Measurements from ENCODE around the gene USP13.

Gene USP13

GRCh38 chr3:179829401-179829800, 176.6 kb downstream of the USP13 start:
- H3K27ac ChIP-seq (ENCODE audit: low read depth, low read length) = no peak overlapping the region

DNA sequence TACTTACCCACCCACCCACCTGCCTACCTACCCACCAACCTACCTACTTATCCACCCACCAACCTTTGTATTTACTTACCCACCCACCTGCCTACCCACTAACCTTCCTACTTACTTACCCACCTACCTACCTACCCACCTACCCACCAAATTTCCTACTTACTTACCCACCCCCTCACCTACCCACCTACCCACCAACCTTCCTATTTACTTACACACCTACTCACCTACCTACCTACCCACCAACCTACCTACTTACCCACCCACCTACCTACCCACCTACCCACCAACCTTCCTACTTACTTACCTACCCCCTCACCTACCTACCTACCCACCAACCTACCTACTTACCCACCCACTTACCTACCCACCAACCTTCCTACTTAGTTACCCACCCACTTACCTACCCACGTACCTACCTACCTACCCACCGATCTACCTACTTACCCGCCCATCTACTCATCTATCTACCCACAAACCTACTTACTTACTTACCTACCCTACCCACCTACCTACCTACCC, 179.6 kb downstream of the USP13 start:
- H3K27ac ChIP-seq (ENCODE audit: low read depth, low read length) = no peak overlapping the region
- 93% methylated on average over 3 of the region's 3 CpGs for WGBS

More at GRCh38 chr3:179829401-179829800, 176.6 kb downstream of the USP13 start:
- H3K4me3 ChIP-seq (ENCODE audit: low read length) = no peak overlapping the region
- H3K27me3 ChIP-seq (ENCODE audit: insufficient read depth, low read length) = no peaks in the 10 kb centered on the region
- no peaks in the 10 kb centered on the region for H3K9me3 ChIP-seq (ENCODE audit: insufficient read depth, low read depth, low read length)
- no peaks in the 10 kb centered on the region for H3K36me3 ChIP-seq (ENCODE audit: insufficient read depth, low read length)
- no peak overlapping the region for H3K9ac ChIP-seq (ENCODE audit: low read depth, low read length)
- WGBS = 53% methylated on average over 2 of the region's 5 CpGs
- H3K4me1 ChIP-seq (ENCODE audit: insufficient read depth, low read length) = peaks cover 20% of the 10 kb centered on the region

DNA sequence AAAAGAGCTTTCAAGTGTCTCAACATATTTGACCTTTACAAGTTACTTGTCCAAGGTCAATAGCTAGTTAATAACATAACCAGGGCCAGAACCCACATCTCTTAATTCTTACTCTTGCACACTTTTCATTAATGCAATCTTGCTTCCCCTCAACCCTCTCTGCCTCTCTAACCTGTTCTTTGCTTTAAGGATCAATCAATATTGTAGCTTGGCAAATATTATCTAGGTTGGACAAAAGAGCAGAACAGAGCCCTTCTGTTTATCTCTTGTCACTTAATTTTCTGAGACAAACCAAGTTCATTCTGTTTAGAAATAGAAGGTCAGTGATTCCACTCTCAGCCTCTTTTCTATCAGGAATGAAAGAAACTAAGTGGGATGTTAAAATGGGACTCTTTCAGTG, 180.5 kb downstream of the USP13 start:
- Histone ChIP-seq H3K4me1 (ENCODE audit: insufficient read depth, low read length) (no peaks in the 10 kb centered on the region), H3K27me3 (ENCODE audit: insufficient read depth, low read length) (no peaks in the 10 kb centered on the region), H3K4me3 (ENCODE audit: low read length) (no peak overlapping the region), H3K36me3 (ENCODE audit: insufficient read depth, low read length) (no peaks in the 10 kb centered on the region), H3K9me3 (ENCODE audit: insufficient read depth, low read depth, low read length) (no peaks in the 10 kb centered on the region), H3K9ac (ENCODE audit: low read depth, low read length) (no peak overlapping the region), H3K27ac (ENCODE audit: low read depth, low read length) (no peak overlapping the region)

More for the DNA sequence above, 179.6 kb downstream of the USP13 start:
- H3K9ac ChIP-seq (ENCODE audit: low read depth, low read length) = no peak overlapping the region
- no peaks in the 10 kb centered on the region for H3K36me3 ChIP-seq (ENCODE audit: insufficient read depth, low read length)
- H3K4me1 ChIP-seq (ENCODE audit: insufficient read depth, low read length) = no peaks in the 10 kb centered on the region
- H3K9me3 ChIP-seq (ENCODE audit: insufficient read depth, low read depth, low read length) = no peaks in the 10 kb centered on the region
- no peaks in the 10 kb centered on the region for H3K27me3 ChIP-seq (ENCODE audit: insufficient read depth, low read length)
- no peak overlapping the region for H3K4me3 ChIP-seq (ENCODE audit: low read length)

DNA sequence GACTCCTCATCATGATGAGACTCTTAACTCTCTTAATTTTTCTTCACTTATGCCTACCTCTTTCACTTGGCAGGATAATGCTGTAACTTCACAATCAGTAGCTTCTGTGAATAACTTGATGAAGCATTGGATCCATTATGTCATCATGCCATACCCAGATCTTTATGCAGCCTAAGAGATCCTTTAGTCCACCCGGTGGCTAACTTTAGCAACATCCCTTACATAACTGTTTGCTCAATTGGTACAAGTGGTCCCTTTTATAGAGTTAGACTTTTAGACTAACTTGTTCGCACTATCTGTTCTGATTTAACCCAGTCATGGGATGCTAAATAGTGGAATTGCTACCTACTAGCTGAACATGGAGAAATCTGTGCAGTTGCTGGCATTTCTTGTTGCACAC, 184.5 kb downstream of the USP13 start:
- no peak overlapping the region for H3K4me3 ChIP-seq (ENCODE audit: low read length)
- H3K9ac ChIP-seq (ENCODE audit: low read depth, low read length) = no peak overlapping the region
- H3K4me1 ChIP-seq (ENCODE audit: insufficient read depth, low read length) = 0 out of 2 replicates have a peak, but pooled peaks cover 2% of the 10 kb centered on the region
- 96% methylated on average over 2 of the region's 2 CpGs for WGBS
- no peaks in the 10 kb centered on the region for H3K36me3 ChIP-seq (ENCODE audit: insufficient read depth, low read length)
- H3K9me3 ChIP-seq (ENCODE audit: insufficient read depth, low read depth, low read length) = no peaks in the 10 kb centered on the region
- H3K27me3 ChIP-seq (ENCODE audit: insufficient read depth, low read length) = no peaks in the 10 kb centered on the region
- H3K27ac ChIP-seq (ENCODE audit: low read depth, low read length) = no peak overlapping the region

Data from HUES64 (cell line).